BE2C (cell line): ENCODE data around the gene RRAS2.

Experiments used
- DNase-seq: peaks from one replicate; pipeline ENCODE4 v3.0.0-alpha.2; 2020
- H3K27me3 ChIP-seq: fragments of 250-450 bp; sonication (Bioruptor Pico); 2 replicates; pipeline ENCODE4 v1.5.1; 2020; ENCODE audit warnings: mild to moderate bottlenecking
- H3K36me3 ChIP-seq: fragments of 250-450 bp; sonication (Bioruptor Pico); 2 replicates; pipeline ENCODE4 v1.5.1; 2020; ENCODE audit warnings: mild to moderate bottlenecking
- H3K4me1 ChIP-seq: fragments of 250-450 bp; sonication (Bioruptor Pico); 2 replicates; pipeline ENCODE4 v1.5.1; 2020
- H3K4me3 ChIP-seq: 2 replicates; pipeline ENCODE4 v1.5.1; 2011; ENCODE audit warnings: low read depth, low read length
- H3K9me3 ChIP-seq: fragments of 250-450 bp; sonication (Bioruptor Pico); 2 replicates; pipeline ENCODE4 v1.5.1; 2020
- TF ChIP-seq, protein P1 (sequence below): IDR thresholded peaks from 2 replicates; pipeline ENCODE4 v1.5.1; 2012; ENCODE audit warnings: mild to moderate bottlenecking, low read depth, low read length

The RRAS2 gene

DNA sequence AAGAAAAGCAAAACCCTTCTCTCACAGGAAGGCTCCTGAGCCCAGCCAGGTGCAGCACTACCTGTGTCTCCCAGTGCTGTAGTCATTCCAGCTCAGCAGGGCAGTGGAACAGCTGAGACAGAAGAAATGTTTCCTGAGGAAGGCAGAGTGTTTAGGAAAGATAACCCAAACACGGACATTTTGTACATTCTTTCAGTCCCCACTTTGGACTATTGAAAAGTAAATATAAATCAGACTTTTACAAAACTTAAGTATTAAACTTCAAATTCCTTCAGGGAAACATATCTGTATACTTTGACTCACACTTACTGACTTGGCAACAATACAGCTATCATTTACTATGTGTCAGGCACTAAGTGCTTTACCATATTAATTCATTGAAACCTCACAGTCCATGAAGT is 40.4 kb downstream of the RRAS2 start:
- H3K4me1 ChIP-seq, result no peaks in the 10 kb centered on the region

DNA sequence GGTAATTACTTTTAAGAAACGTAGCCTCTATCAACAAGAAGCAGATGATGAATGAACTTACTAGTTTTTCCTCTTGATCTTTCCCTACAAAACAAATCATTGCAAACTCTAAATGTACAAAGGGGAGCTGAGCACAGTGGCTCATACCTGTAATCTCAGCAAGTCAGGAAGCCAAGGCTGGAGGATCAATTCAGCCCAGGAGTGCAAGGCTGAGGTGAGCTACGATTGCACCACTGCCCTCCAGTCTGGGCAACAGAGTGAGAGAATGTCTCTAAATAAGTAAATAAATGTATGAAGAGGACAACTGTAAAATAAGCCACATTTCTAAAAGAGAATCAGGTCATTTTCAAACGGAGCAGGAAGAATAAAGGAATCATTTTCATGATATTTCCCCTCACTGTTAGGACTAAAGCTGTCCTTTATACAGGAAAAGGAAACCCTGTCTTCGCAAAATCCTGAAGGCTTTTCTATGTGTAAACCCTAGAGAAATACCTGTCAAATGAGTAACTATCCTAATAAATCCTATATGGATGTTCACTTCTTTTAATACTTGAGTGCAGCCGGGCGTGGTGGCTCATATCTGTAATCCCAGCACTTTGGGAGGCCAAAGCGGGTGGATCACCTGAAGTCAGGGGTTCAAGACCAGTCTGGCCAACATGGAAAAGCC is 41.2 kb downstream of the RRAS2 start:
- no peaks in the 10 kb centered on the region for H3K36me3 ChIP-seq

More for the DNA sequence above, 40.4 kb downstream of the RRAS2 start:
- TF ChIP-seq, protein P1, sequence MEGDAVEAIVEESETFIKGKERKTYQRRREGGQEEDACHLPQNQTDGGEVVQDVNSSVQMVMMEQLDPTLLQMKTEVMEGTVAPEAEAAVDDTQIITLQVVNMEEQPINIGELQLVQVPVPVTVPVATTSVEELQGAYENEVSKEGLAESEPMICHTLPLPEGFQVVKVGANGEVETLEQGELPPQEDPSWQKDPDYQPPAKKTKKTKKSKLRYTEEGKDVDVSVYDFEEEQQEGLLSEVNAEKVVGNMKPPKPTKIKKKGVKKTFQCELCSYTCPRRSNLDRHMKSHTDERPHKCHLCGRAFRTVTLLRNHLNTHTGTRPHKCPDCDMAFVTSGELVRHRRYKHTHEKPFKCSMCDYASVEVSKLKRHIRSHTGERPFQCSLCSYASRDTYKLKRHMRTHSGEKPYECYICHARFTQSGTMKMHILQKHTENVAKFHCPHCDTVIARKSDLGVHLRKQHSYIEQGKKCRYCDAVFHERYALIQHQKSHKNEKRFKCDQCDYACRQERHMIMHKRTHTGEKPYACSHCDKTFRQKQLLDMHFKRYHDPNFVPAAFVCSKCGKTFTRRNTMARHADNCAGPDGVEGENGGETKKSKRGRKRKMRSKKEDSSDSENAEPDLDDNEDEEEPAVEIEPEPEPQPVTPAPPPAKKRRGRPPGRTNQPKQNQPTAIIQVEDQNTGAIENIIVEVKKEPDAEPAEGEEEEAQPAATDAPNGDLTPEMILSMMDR, result no peak
- Histone ChIP-seq H3K27me3 (no peaks in the 10 kb centered on the region), H3K4me3 (no peak overlapping the region), H3K9me3 (no peaks in the 10 kb centered on the region), H3K36me3 (no peaks in the 10 kb centered on the region)
- no peak for DNase-seq

DNA sequence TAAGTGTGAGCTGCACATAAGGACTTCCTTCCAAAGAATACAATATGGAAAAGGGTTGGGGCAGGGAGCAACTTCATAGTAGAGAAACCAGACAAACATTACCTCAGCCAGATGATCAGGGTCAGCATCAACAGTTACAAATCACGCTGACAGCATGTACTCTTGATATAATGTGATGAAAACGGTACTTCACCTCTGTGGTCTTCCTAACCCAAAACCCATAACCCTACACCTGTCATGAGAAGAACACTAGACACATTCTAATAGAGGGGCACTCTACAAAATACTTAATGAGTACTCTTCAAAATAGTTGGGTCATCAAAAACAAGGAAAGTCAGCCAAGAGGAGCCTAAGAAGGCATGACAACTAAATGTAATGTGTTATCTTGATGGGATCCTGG is 43.9 kb downstream of the RRAS2 start:
- Histone ChIP-seq H3K27me3 (no peaks in the 10 kb centered on the region), H3K36me3 (no peaks in the 10 kb centered on the region), H3K4me3 (no peak overlapping the region), H3K4me1 (no peaks in the 10 kb centered on the region), H3K9me3 (no peaks in the 10 kb centered on the region)
- DNase-seq, result no peak
- TF ChIP-seq, protein P1, result no peak

More for the DNA sequence above, 41.2 kb downstream of the RRAS2 start:
- TF ChIP-seq, protein P1, result no peak
- no peak overlapping the region for H3K4me3 ChIP-seq
- H3K27me3 ChIP-seq, result no peaks in the 10 kb centered on the region
- no peaks in the 10 kb centered on the region for H3K4me1 ChIP-seq
- DNase-seq, result no peak
- H3K9me3 ChIP-seq, result no peaks in the 10 kb centered on the region

DNA sequence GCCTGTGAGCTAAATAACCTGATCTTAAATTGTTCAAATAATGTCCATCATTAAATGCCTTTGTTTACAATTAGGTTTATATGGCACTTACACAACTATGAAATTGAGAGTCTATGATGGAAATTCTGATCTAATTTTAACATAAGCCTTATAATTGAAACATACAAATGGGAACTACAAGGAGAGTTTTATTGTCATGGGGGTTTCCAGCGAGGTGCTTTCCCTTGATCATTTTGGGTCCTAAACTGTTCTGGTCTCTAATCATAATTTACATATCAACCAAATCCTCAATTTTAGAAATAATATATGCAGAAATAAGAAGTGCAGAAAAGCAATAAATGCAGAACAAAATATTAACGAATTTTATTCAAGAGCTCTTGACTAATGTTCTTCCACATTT is 44.9 kb downstream of the RRAS2 start:
- no peak overlapping the region for H3K4me3 ChIP-seq
- DNase-seq, result no peak
- no peaks in the 10 kb centered on the region for H3K36me3 ChIP-seq
- H3K9me3 ChIP-seq, result no peaks in the 10 kb centered on the region
- H3K4me1 ChIP-seq, result no peaks in the 10 kb centered on the region
- TF ChIP-seq, protein P1, result no peak
- no peaks in the 10 kb centered on the region for H3K27me3 ChIP-seq

DNA sequence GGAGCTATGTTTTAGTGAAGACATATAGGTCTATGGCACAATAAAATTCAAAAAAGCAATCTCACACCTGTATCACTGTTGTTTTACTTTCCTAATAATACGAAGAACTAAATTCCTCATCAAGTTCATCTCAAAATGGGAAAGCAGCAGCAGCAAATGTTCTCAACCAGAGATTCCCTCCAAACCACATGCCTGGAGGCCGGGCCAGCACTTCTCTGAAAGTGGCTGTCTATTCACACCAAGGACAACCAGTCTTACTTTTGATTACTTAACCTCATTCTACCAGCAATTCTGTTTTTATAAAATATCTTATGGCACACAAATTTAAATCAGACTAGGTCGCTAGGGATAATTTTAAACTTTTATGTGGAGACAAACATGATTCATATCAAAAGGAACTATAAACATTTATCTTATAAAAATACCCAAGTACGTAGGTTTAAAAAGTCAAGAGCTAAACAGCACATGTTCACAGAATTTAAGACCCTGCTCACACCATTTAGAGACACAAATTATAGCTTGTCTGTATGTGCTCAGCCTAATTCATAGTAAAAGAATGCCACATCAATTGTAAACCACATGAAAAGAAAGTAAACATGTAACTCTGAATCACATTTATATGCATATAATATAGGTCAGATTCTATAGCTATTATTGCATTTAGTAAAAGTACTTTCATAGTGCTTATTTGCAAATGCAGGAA is 46.1 kb downstream of the RRAS2 start:
- Histone ChIP-seq H3K36me3 (no peaks in the 10 kb centered on the region), H3K4me3 (no peak overlapping the region), H3K27me3 (no peaks in the 10 kb centered on the region), H3K9me3 (no peaks in the 10 kb centered on the region), H3K4me1 (no peaks in the 10 kb centered on the region)
- TF ChIP-seq, protein P1, result no peak
- no peak for DNase-seq

DNA sequence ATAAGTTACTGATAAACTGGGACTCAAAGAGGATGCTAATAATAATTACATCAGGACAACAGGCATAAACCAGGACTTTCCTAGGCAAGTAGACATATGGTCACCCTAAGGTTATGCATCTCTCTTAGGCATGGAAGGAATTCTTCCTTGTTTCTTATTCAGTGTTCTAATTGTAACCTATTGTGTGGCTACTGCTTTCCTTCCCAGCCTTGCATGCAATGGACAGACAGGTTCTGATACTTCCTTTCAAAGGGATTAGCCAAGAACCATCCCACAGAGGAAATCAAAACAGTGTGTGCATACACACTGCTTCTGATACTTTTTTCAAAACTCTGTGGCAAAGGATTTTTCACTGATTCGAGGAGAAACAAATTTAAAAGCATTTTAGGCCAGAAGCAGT is 48.3 kb downstream of the RRAS2 start:
- no peak for DNase-seq
- no peaks in the 10 kb centered on the region for H3K4me1 ChIP-seq

More for the DNA sequence above, 48.3 kb downstream of the RRAS2 start:
- Histone ChIP-seq H3K27me3 (no peaks in the 10 kb centered on the region), H3K36me3 (no peaks in the 10 kb centered on the region), H3K4me3 (no peak overlapping the region), H3K9me3 (no peaks in the 10 kb centered on the region)
- TF ChIP-seq, protein P1, result no peak
